ENCODE measurements around the gene FZR1. TPM values are rescaled to one million over a fixed set of nuclear protein-coding genes. Genes with fewer than 3 reads are reported as not detected.

FZR1 gene
- total RNA-seq, 1 experiment from 2014 or later: 51.4 TPM

DNA sequence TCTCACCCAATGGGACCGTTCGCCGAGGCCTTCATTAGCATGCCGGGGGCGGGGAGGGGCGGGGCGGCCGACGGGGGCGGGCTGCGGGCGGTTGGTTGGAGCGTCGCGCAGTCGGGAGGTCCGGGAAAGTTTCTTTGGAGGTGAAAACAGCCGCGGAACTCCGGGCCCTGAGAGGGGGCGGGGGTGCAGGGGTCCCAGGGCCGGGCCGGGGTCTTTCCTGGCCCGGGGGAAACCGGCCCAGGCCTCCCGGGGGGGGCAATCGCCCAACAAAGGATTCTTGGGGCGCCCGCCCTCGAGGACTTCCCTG, 66.7 kb downstream of the FZR1 start, which contains the start of gene HMG20B:
Gene HMG20B, plus strand, starts transcription at position 90 of the 307 bp plus-strand sequence. CDS start 366 bp downstream, outside the sequence.
- Histone ChIP-seq H2BK20ac (ENCODE audit: low read depth, low read length, poor library complexity, severe bottlenecking) (no peak within 1 kb of the TSS), H4K8ac (replicated peaks; ENCODE audit: insufficient read length, low read depth, low read length) (no peak within 1 kb of the TSS), H4K91ac (ENCODE audit: insufficient read length, low read depth, low read length) (no peak within 1 kb of the TSS), H2BK12ac (ENCODE audit: insufficient read length, low read depth, low read length) (no peak within 1 kb of the TSS), H3K23ac (ENCODE audit: insufficient read length, low read depth, low read length) (no peak within 1 kb of the TSS), H3T11ph (ENCODE audit: low read length) (no peak within 1 kb of the TSS), H2BK15ac (ENCODE audit: low read depth, low read length) (no peak within 1 kb of the TSS), H3K14ac (ENCODE audit: insufficient read depth, low read length) (no peak within 1 kb of the TSS), H3K27me3 (ENCODE audit: insufficient read depth, low read length) (no peaks in the 10 kb centered on the region), H4K5ac (ENCODE audit: insufficient read length, low read depth, low read length) (no peak within 1 kb of the TSS), H3K4me2 (ENCODE audit: insufficient read depth, insufficient read length, low read length) (peak within 1 kb of the TSS; percentile 66), H3K27ac (ENCODE audit: insufficient read length, low read depth, low read length) (no peak within 1 kb of the TSS), H4K20me1 (ENCODE audit: control insufficient read depth, insufficient read depth, insufficient read length) (no peaks in the 10 kb centered on the region), H3K56ac (ENCODE audit: insufficient read length, low read depth, low read length) (no peak within 1 kb of the TSS), H3K79me1 (ENCODE audit: insufficient read depth, low read depth, low read length, poor library complexity, severe bottlenecking) (no peaks in the 10 kb centered on the region), H2AK5ac (ENCODE audit: insufficient read length, low read length) (no peak within 1 kb of the TSS), H2BK120ac (ENCODE audit: low read depth, low read length, poor library complexity, severe bottlenecking) (no peak within 1 kb of the TSS), H3K23me2 (ENCODE audit: insufficient read length, low read depth, low read length, poor library complexity, severe bottlenecking) (peaks cover 9% of the 10 kb centered on the region), H2AFZ (ENCODE audit: low read length) (no peak within 1 kb of the TSS), H3K79me2 (ENCODE audit: insufficient read depth, low read length) (no peaks in the 10 kb centered on the region), H3K9ac (ENCODE audit: extremely low read depth, insufficient read length, low read length) (peak within 1 kb of the TSS; percentile 4), H2BK5ac (ENCODE audit: insufficient read length, low read length) (no peak within 1 kb of the TSS), H3K9me3 (ENCODE audit: control insufficient read depth, low read depth, low read length) (no peaks in the 10 kb centered on the region), H3K4ac (ENCODE audit: low read depth, low read length) (no peak within 1 kb of the TSS), H3K4me1 (ENCODE audit: insufficient read depth, low read length) (no peaks in the 10 kb centered on the region), H3K18ac (ENCODE audit: insufficient read length, low read depth, low read length) (peak within 1 kb of the TSS; percentile 38)
- no peaks in the 10 kb centered on the region; a peak in 1 of 5 replicates for H3K9me3 Mint-ChIP-seq
- H3K4me1 Mint-ChIP-seq: peaks cover 13 to 24% of the 10 kb centered on the region in 2 experiments
- TF ChIP-seq, protein P1, sequence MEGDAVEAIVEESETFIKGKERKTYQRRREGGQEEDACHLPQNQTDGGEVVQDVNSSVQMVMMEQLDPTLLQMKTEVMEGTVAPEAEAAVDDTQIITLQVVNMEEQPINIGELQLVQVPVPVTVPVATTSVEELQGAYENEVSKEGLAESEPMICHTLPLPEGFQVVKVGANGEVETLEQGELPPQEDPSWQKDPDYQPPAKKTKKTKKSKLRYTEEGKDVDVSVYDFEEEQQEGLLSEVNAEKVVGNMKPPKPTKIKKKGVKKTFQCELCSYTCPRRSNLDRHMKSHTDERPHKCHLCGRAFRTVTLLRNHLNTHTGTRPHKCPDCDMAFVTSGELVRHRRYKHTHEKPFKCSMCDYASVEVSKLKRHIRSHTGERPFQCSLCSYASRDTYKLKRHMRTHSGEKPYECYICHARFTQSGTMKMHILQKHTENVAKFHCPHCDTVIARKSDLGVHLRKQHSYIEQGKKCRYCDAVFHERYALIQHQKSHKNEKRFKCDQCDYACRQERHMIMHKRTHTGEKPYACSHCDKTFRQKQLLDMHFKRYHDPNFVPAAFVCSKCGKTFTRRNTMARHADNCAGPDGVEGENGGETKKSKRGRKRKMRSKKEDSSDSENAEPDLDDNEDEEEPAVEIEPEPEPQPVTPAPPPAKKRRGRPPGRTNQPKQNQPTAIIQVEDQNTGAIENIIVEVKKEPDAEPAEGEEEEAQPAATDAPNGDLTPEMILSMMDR (conservative IDR thresholded peaks at IDR 0.05): no peak
- peaks cover 8 to 10% (median 9%) of the 10 kb centered on the region in 3 experiments for H3K36me3 Mint-ChIP-seq (ENCODE audit: insufficient read depth in 1 of 3, low read depth in 3 of 3)
- peaks cover 6% of the 10 kb centered on the region for H3K27me3 Mint-ChIP-seq (ENCODE audit: low read depth)
- peak within 1 kb of the TSS; percentile 73 to 87 for H3K4me3 Mint-ChIP-seq
- peak within 1 kb of the TSS in 1 of 3 experiments; percentile 31; a peak in 2 of 7 replicates for H3K27ac Mint-ChIP-seq
- no CpG with 5 or more reads among the region's 30 CpGs for WGBS (ENCODE audit: extremely low coverage, insufficient read length, low lambda C conversion rate)
- no peak for DNase-seq

Data from H9 (cell line).